ENCODE measurements around the gene ZNF207.

GRCh38 chr17:32398946-32399345 is 49.0 kb downstream of the ZNF207 start:
- TF ChIP-seq NFIC (IDR thresholded peaks at IDR 0.05) (no peak), REST (IDR thresholded peaks at IDR 0.05; ENCODE audit: low read depth) (no peak), TAF1 (IDR thresholded peaks at IDR 0.05; ENCODE audit: low read depth) (no peak), EGR1 (IDR thresholded peaks at IDR 0.05) (no peak), CREB1 (IDR thresholded peaks at IDR 0.05; ENCODE audit: low read depth) (no peak)

Measured in Ishikawa (cell line).